Muscle layer of colon (tissue), 2 donors: ENCODE measurements around the gene TBCK.

Experiments used
- H3K27ac ChIP-seq: one replicate; pipeline ENCODE4 v1.7.0; 2013; ENCODE audit warnings: low read depth, mild to moderate bottlenecking, low read length, moderate library complexity
- H3K27me3 ChIP-seq, 2 donors: one replicate each; pipeline ENCODE4 v1.7.0; 2013; ENCODE audit warnings: low read length in 2 of 2, mild to moderate bottlenecking in 2 of 2; ENCODE audit not compliant: insufficient read depth in 2 of 2, control insufficient read depth in 1 of 2
- H3K36me3 ChIP-seq: one replicate; pipeline ENCODE4 v1.7.0; 2013; ENCODE audit warnings: mild to moderate bottlenecking, low read length; ENCODE audit not compliant: insufficient read depth
- H3K4me1 ChIP-seq: one replicate; pipeline ENCODE4 v1.7.0; 2013; ENCODE audit warnings: mild to moderate bottlenecking, low read length; ENCODE audit not compliant: insufficient read depth
- H3K4me3 ChIP-seq, 2 donors: one replicate each; pipeline ENCODE4 v1.7.0; 2013; ENCODE audit warnings: low read length in 2 of 2, low read depth in 1 of 2, mild to moderate bottlenecking in 1 of 2, moderate library complexity in 1 of 2
- H3K9ac ChIP-seq: one replicate; pipeline ENCODE4 v1.7.0; 2013; ENCODE audit warnings: low read length
- H3K9me3 ChIP-seq: one replicate; pipeline ENCODE4 v1.7.0; 2013; ENCODE audit warnings: mild to moderate bottlenecking, low read length
- donor health status: abdominal sarcoma.
- donor health status: Adenocarcinoma of cecum.

The TBCK gene

GRCh38 chr4:106208481-106209460, 107.2 kb downstream of the TBCK start:
- Histone ChIP-seq H3K27me3 (no peaks in the 10 kb centered on the region), H3K36me3 (peaks cover 8% of the 10 kb centered on the region), H3K9me3 (no peaks in the 10 kb centered on the region), H3K4me3 (no peak overlapping the region), H3K4me1 (no peaks in the 10 kb centered on the region), H3K27ac (no peak overlapping the region), H3K9ac (no peak overlapping the region)

DNA sequence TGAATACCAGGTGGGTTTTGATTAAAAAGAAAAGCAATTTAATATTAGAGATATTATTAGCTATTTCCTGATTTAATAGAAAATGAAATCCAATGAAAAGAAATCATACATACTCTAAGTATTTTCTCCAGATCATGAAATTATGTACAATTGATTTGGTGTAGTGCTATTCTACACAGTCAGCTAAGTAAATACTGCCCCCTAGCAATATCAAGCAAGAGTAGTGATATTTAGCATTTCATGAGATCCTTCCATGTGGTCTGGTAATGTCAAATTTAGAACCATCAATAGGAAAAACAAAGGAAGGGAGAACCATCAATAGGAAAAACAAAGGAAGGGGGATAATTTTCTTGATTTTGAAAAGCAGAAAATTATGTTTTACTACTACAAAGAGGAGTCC, 114.6 kb downstream of the TBCK start:
- Histone ChIP-seq H3K4me1 (no peaks in the 10 kb centered on the region), H3K27me3 (no peaks in the 10 kb centered on the region), H3K9ac (no peak overlapping the region), H3K4me3 (no peak overlapping the region), H3K27ac (no peak overlapping the region), H3K9me3 (no peaks in the 10 kb centered on the region), H3K36me3 (no peaks in the 10 kb centered on the region)

DNA sequence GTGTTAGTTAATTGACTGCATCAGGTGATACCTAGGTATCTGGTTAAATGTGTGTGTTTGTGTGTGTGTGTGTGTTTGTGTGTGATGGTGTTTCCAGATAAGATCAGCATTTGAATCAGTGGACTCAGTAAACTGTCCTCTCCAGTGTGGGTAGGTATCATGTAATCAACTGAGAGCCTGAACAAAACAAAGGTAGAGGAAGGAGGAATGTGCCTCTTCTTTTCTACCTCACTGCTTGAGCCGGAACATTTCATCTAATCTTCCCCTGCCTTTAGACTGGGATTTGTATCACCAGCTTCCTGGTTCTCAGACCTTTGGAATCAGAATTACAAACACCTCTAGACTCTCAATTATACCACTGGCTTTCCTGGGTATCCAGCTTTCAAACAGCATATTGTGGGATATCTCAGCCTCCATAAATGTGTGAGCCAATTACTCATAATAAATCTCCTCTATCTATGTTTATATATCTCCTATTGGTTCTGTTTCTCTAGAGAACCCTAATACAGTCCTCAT, 120.5 kb downstream of the TBCK start:
- peaks cover 5% of the 10 kb centered on the region for H3K36me3 ChIP-seq
- H3K27me3 ChIP-seq = no peaks in the 10 kb centered on the region
- no peaks in the 10 kb centered on the region for H3K9me3 ChIP-seq
- no peak overlapping the region for H3K4me3 ChIP-seq
- H3K4me1 ChIP-seq = no peaks in the 10 kb centered on the region
- no peak overlapping the region for H3K27ac ChIP-seq
- no peak overlapping the region for H3K9ac ChIP-seq

- Histone ChIP-seq H3K4me3 (no peak overlapping the region), H3K4me1 (no peaks in the 10 kb centered on the region), H3K27me3 (no peaks in the 10 kb centered on the region), H3K36me3 (peaks cover 5% of the 10 kb centered on the region), H3K9ac (no peak overlapping the region), H3K27ac (no peak overlapping the region), H3K9me3 (no peaks in the 10 kb centered on the region)
These were observed 121.2 kb downstream of the TBCK start for GRCh38 chr4:106194801-106195200.

DNA sequence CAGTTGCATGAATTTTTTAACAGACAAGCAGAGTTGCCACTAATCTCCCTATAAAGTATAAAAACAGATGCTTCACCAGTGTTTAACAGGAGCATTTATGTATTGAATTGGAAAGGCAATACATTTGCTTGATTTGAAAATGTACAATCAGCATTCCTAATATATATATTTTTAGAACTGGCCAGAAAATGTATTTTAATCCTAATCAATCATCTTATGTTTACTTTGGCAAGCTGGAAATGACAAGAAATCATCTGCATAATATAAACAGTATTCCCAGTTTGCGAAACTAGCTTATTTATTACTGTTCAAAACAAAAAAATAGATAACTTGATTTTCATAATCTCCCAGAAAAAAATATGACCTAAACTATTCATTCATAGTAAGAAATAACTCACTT, 123.9 kb downstream of the TBCK start:
- Histone ChIP-seq H3K9me3 (no peaks in the 10 kb centered on the region), H3K27ac (no peak overlapping the region), H3K4me3 (no peak overlapping the region), H3K27me3 (no peaks in the 10 kb centered on the region), H3K36me3 (peaks cover 5% of the 10 kb centered on the region), H3K4me1 (no peaks in the 10 kb centered on the region), H3K9ac (no peak overlapping the region)

GRCh38 chr4:106186201-106186600, 129.8 kb downstream of the TBCK start:
- Histone ChIP-seq H3K9me3 (no peaks in the 10 kb centered on the region), H3K4me3 (no peak overlapping the region), H3K9ac (no peak overlapping the region), H3K27me3 (no peaks in the 10 kb centered on the region), H3K36me3 (peaks cover 6% of the 10 kb centered on the region), H3K27ac (no peak overlapping the region), H3K4me1 (no peaks in the 10 kb centered on the region)

- H3K4me1 ChIP-seq = no peaks in the 10 kb centered on the region
- H3K4me3 ChIP-seq = no peak overlapping the region
- peaks cover 6% of the 10 kb centered on the region for H3K36me3 ChIP-seq
- no peak overlapping the region for H3K9ac ChIP-seq
- no peak overlapping the region for H3K27ac ChIP-seq
- H3K9me3 ChIP-seq = no peaks in the 10 kb centered on the region
- no peaks in the 10 kb centered on the region for H3K27me3 ChIP-seq
These were observed 132.5 kb downstream of the TBCK start for GRCh38 chr4:106183551-106183950.

GRCh38 chr4:106172861-106173260, 143.1 kb downstream of the TBCK start:
- no peak overlapping the region for H3K9ac ChIP-seq
- no peaks in the 10 kb centered on the region for H3K9me3 ChIP-seq
- peaks cover 4% of the 10 kb centered on the region for H3K36me3 ChIP-seq
- no peaks in the 10 kb centered on the region for H3K27me3 ChIP-seq
- no peaks in the 10 kb centered on the region for H3K4me1 ChIP-seq
- no peak overlapping the region for H3K4me3 ChIP-seq
- no peak overlapping the region for H3K27ac ChIP-seq

GRCh38 chr4:106165351-106166010, 150.5 kb downstream of the TBCK start:
- Histone ChIP-seq H3K36me3 (peaks cover 4% of the 10 kb centered on the region), H3K27me3 (no peaks in the 10 kb centered on the region), H3K9me3 (no peaks in the 10 kb centered on the region), H3K27ac (no peak overlapping the region), H3K4me1 (no peaks in the 10 kb centered on the region), H3K4me3 (no peak overlapping the region), H3K9ac (no peak overlapping the region)

DNA sequence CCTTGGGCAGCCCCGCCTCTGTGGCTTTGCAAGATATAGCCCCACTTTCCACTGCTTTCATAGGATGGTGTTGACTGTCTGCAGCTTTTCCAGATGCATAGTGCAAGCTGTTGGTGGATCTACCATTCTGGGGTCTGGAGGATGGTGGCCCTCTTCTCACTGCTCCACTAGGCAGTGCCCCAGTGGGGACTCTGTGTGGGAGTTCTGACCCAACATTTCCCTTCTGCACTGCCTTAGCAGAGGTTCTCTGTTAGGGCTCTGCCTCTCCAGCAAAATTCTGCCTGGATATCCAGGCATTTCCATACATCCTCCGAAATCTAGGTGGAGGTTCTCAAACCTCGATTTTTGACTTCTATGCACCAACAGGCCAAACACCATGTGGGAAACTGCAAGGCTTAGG, 153.7 kb downstream of the TBCK start:
- Histone ChIP-seq H3K9me3 (no peaks in the 10 kb centered on the region), H3K27me3 (no peaks in the 10 kb centered on the region), H3K4me3 (no peak overlapping the region), H3K9ac (no peak overlapping the region), H3K36me3 (no peaks in the 10 kb centered on the region), H3K27ac (no peak overlapping the region), H3K4me1 (no peaks in the 10 kb centered on the region)

DNA sequence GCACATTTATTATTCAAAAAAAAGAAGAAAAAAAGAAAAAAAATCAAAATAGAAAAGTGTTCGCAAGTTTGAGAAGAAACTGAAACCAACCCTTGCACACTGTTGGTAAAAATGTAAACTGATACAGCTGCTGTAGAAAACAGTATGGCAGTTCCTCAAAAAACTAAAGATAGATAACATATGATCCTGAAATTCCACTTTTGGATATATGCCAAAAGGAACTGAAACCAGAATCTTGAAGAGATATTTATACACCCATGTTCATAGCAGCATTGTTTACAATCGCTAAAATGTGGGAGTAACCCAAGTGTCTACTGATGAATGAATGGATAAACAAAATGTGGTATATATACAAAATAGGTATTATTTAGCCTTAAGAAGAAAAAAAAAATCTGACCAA, 155.4 kb downstream of the TBCK start:
- H3K36me3 ChIP-seq = peaks cover 8% of the 10 kb centered on the region
- no peak overlapping the region for H3K4me3 ChIP-seq
- H3K9ac ChIP-seq = no peak overlapping the region
- no peaks in the 10 kb centered on the region for H3K27me3 ChIP-seq
- H3K27ac ChIP-seq = no peak overlapping the region
- H3K9me3 ChIP-seq = no peaks in the 10 kb centered on the region
- H3K4me1 ChIP-seq = no peaks in the 10 kb centered on the region
